HG02852 (cell line): ENCODE data around the gene PITX1.
"Not testable (repeated sequence)": the region's sequence is repeated elsewhere in the genome, so short reads cannot be mapped to it uniquely, and the experiment has no call there.

ENCODE experiments used
- ATAC-seq: cut with Tn5 transposase; IDR thresholded peaks from one replicate; pipeline ENCODE4 v1.9.1; 2021; ENCODE audit warnings: mild to moderate bottlenecking, moderate library complexity; ENCODE audit not compliant: unreplicated experiment

Gene PITX1

DNA sequence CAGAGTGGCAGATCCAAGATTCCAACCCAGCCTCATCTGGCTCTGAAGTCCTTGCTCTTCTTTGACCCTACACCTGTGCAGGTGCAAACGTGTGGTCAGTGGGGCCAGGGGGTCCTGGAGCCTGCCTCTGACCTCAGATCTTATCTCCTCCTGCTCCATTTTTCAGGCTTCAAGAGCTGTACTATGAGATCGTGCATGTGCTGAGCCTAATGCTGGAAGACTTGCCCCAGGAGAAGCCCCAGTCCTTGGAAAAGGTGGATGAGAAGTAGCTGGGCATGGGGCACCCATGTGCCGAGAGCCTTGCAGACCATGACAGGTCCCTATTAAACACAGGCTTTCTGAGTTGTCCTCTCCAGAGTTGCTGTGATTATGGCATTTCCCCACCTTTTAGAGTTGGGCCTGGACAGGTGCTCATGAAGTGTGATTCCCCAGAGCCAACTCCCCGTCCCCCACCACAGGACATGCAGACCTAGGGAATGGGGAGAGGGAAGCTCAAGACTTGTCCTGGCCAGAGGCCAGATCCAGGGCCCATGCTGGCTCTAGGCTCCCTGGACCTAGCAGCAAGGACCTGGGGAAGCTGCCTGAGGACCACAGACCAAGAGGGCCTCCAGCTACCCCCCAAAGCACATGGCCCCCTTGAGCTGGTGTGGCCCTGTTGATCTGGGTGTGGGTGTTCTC, 22.5 kb downstream of the PITX1 start:
- ATAC-seq = no peak

DNA sequence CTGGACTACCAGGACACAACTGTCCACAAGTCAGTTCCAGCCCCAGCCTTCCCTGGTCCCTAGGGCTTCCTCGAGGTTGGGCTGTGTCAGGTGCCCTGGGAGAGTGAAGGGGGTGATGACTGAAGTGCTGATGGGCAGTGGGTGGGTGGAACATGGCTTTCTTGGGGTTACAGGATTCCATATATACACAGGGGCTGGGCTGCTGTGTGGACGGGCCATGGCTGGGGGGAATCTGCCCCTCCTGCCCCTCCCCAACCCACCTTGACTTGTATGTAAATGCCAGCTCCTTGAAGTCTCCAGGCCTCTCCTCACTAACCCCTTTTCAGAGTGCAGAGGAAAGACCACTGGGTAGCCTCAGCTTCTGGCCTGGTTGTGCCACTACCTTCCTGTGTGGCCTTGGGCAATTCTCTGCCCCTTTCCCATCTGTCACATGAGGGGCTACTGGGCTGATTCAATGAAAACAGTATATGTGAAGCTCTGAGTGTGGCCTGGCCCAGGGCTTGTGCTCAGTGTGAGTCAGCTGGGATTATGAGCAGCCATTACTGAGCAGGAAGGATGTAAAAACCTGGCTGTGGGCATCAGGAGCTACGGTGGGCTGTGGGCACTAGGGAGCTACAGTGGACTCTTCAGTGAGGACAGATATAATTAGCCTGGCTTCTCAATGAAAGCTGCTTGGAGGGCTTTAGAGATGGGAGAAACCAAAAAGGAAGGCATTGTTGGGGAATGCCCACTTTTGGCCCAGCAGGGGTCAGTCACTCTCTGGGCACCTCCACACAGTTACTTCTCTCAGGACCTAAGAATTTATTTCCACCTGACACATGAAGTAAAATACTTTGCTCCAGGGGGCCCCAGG, 23.3 kb downstream of the PITX1 start:
- ATAC-seq = no peak

DNA sequence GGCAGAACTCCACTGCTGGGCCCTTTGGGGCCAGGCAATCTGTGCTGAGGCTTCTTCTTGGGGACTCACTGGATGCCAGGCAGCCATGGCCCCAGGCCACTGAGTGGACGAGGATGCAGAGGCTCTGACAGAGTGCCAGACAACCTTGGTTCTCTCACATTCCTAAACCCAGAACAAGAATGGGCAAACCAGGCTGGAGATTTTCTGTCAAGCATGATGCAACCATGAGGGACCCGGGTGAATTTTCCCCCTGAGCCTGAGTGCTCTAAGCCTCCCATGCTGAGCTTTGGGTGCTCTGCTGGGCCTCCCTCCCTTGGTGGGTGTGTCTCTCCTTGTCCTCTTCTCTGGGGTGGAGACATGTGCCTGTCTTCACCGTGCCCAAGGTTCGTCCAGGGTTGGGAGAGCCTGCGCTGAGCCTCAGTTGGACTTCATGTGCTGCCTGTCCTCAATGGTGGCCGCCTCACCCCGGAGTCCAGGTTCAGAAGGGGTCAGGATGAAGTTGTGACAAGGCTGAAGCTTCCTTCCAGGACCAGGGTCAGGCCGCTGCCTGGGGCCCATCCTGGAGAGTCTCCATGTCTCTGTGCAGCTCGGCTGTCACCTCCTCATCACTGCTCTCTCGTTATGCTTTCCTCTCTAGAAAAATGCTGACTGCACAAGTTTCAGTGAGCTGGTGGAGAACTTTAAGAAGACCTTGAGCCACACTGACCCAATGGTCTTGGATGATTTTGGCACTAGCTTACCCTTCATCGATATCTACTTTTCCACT, 24.1 kb downstream of the PITX1 start:
- no peak for ATAC-seq

DNA sequence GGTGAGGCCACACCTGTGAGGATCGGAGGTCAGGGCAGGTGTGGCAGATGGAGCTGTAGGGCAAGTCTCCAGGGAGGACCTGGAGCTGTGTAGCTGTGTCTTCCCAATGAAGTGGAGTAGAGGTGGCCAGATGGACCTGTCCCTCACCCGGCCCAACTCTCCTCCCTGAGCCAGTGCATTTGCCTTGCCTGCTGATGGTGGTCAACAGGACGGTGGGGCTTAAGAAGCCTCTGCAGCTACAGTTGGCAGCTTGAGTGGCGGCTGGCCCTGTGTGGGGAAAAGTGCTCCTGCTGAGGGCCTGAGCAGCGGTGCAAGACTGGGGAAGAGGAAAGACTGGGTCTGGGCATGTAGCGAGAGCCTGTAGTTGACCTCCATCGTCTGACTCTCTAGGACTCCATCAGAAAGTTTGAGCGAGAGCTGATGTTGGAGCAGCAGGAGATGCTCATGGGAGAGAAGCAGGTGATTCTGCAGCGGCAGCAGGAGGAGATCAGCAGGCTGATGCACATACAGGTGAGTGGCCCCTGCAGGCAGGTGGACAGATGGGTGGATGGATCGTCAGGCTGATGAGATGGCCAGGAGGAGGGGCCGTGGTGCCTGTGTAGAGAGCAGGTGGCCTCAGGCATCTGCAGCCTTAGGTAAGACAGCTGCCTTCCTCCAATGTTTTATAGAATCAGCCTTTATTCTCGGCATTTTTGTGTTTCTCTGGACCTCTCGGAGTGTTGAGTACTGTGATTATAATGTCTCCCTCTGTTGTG, 24.9 kb downstream of the PITX1 start:
- ATAC-seq = no peak

DNA sequence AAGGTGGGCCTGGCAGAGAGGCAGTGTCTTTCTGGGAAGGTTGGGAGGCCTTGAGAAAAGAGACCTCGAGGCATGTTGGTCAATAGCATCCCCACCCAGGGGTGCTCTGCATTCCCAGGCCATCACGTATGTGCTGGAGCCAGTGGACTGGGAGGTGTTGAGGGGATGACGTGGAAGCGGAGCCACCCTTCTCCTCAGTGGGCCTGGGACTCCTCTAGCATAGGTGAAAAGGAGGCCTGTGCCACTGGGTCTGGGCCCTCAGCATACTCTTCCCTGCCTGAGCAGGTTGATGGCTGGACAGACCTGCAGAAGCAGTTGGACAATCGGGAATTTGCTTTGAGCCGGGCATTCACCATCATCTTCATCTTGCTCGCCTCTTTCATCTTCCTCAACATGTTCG, 25.5 kb downstream of the PITX1 start:
- ATAC-seq = no peak

DNA sequence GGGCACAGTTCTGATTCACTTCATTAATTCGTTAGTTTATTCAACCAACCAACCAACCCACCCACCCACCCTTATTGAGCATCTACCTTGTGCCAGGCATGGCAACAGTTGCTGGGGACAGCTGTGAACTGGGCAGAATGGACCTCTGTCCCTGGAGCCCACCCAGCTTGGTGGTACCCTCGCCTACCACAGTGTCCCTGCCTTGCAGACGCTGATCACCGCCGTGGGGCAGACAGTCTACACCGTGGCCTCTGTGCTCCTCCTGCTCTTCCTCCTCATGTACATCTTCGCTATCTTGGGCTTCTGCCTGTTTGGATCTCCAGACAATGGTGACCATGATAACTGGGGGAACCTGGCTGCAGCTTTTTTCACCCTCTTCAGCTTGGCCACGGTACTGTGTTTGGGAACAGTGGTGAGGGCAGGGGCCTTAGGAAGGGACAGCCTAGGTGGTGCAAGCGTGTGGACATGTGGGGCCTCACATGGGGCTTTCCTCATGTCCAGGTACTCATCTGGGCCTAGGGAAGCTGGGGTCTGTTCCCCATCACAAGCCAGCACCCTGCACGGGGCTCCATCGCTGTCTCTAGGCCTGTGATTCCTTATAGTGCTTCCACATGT, 26.2 kb downstream of the PITX1 start:
- ATAC-seq = no peak

DNA sequence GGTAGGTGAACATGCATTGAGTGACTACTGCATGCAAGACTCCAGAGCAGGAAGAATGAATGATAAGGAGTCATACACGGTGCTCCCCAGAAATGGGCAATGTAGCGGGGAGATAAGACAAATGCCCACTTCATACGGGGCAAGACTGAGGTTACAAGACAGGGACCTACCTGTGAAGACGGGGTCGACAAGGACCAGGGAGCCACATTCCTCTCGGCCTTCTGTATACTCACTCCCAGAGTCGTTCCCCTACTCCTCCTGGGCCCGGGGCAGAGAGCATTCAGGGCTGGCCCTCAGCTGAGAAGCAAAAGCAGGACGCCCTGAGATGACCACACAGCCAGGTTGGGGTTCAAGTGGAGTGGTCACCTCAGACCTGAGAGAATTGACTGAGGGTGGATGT, 26.7 kb downstream of the PITX1 start:
- ATAC-seq = no peak

DNA sequence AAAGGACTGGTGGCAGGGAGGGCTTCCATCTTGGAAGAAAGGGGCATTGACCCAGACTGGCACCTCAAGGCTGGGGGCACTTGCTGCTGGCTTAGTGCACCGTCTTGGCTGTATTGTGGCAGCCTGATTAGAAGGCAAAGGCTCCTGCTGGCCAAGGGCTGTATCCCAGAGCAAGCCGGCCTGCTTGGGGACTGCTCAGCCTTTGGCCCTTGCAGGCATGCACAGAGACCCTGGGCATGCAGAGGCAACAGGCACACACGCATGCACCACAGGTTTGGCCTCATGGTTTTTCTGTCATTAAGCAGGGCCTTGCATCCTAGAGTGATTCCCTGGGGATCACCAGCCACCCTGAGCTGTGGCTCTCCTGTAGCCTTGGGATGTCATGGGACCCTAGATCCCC, 29.0 kb downstream of the PITX1 start:
- ATAC-seq = no peak

DNA sequence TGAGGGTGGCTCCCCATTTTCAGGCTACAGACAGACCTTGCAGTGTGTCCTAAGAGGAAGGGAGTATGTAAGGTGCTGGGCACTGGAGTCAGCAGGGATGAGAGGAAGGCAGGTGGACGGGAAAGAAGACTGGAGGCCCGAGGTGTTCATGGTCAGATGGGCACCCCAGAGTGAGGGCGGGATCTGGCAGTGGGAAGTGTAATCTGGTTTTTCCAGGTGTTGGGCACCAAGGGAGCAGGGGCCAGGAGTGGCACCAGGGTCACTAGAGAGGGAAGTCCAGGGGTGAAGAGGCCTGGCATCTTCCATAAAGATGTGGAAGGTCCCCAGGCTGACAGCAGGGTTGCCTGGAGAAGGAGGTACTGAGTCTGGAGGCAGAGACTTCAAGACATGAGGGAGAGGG, 29.7 kb downstream of the PITX1 start:
- ATAC-seq = no peak

DNA sequence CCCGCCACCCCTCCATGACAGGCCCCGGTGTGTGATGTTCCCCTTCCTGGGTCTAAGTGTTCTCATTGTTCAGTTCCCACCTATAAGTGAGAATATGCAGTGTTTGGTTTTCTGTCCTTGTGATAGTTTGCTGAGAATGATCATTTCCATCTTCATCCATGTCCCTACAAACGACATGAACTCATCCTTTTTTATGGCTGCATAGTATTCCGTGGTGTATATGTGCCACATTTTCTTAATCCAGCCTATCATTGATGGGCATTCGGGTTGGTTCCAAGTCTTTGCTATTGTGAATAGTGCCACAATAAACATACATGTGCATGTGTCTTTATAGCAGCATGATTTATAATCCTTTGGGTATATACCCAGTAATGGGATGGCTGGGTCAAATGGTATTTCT, 36.0 kb downstream of the PITX1 start:
- not testable (repeated sequence) for ATAC-seq

DNA sequence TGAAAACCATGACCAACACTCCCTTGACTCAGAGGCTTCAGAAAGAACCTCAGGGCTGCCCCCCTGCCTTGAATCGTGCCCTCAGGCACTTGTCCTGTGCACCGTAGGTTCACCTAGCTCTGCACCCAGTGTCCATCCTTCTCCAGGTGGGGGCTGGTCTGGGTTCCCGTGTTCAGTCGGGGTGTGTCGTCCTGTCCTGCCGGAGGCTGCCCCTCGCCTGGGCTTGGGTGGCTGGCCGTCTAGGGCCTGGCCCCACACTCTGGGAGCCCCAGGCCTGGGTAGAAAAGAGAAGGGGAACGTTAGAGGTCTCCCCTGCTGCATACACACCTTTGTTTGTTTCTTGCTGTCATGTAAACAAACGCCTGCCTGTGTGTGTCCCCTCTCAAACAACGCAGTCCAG, 37.0 kb downstream of the PITX1 start:
- ATAC-seq = no peak

DNA sequence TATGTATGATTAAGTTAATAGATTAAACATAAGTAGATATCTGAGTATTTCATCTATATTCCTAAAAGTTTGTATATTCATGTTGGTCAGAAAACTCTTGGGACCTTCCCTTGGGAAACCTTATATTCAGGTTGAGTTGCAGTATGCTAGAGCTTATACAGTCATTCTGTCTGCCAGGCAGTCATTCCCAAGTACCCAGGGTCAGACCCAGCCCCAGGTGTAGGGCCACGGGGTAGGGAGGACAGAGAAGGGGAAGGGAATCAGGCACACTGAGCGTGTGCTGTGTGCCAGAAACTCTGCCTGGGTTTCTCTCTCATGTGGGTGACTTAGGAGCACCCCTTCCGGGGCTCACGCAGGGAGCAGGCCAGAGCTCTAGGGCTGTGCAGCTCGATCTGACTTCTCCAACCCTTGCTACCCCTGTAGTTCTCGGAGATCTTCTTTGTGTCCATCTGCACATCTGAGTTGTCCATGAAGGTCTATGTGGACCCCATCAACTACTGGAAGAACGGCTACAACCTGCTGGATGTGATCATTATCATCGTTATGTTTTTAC, 38.1 kb downstream of the PITX1 start:
- ATAC-seq = no peak

DNA sequence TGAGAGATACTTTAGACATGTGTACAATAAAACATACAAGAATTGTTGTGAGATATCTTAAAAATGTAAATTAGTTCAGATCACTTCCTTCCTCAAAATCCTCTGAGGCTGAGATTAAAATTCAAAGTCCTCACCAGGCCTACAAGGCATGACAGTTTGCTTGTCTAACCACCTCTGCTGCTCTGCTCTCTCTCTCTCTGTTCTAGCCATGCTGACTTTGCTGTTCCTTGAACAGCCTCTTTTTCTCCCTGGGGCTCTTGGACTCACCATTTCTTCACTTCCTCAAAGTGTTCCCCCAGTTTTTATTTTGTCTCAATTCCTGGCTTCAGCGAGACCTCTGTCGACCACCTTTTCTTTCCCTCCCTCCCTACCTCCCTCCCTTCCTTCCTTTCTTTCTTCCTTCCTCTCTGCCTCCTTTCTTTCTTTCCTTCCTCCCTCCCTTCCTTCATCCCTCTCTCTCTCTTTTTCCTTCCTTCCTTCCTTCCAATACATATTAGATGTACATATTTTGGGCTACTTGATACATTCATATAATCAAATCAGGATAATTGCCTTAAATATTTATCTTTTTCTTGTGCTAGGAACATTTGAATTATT, 39.4 kb downstream of the PITX1 start:
- ATAC-seq = no peak

DNA sequence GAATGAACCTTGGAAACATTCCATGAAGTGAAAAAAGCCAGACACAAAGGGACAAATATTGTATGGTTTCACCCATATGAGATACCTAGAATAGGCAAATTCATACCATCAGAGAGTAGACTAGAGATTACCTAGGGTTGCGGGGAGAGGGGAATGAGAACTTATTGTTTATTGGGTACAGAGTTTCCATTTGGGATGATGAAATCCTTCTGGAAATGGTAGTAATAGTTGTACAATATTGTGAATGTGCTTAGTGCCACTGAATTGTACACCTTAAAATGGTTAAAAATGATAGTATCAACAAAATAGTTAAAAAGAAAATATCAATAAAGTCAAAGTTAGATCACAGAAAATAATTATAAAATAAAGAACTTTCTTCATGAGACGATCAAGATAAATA, 40.9 kb downstream of the PITX1 start:
- no peak for ATAC-seq

DNA sequence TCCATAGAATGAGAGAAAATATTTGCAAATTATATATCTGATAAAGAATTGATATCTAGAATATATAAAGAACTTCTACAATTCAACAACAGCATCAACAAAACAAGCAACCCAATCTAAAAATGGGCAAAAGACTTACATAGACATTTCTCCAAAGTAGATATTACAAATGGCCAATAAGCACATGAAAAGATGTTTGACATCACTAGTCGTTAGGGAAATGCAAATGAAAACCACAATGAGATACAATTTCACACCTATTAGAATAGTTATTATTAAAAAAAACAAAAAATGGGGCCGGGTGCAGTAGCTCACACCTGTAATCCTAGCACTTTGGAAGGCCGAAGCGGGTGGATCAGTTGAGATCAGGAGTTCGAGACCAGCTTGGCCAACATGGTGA, 41.9 kb downstream of the PITX1 start:
- ATAC-seq = no peak

DNA sequence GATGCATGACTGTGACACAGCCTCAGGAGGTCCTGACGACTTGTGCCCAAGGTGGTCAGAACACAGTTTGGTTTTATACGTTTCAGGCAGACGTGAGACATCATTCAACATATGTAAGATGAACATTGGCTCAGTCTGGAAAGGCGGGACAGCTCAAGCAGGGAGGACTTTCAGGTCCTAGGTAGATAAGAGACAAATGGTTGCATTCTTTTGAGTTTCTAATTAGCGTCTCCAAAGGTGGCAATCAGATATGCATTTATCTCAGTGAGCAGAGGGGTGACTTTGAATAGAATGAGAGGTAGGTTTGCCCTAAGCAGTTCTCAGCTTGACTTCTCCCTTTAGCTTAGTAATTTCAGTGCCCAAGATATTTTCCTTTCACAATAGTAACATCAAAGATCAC, 43.8 kb downstream of the PITX1 start:
- not testable (repeated sequence) for ATAC-seq

DNA sequence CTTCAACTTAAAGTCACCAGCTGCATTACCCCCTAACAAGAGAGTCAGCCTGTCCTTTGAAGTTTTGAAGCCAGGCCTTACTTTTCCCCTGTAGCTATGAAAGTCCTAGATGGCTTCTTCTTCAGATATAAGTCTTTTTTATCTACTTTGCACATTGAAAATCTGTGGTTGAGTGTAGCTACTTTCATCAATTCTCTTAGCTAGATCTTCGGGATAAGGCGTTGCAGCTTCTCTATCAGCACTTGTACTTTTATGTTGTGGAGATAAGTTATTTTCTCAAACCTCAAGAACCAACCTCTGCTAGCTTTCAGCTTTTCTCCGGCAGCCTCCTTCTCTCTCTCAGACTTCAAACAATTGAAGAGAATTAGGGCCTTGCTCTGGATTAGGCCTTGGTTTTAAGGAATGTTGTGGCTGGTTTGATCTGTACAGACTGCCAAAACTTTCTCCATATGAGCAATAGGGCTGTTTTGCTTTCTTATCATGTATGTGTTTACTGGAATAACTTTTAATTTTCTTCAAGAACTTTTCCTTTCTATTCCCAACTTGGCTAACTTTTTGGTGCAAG, 44.7 kb downstream of the PITX1 start:
- ATAC-seq = no peak

DNA sequence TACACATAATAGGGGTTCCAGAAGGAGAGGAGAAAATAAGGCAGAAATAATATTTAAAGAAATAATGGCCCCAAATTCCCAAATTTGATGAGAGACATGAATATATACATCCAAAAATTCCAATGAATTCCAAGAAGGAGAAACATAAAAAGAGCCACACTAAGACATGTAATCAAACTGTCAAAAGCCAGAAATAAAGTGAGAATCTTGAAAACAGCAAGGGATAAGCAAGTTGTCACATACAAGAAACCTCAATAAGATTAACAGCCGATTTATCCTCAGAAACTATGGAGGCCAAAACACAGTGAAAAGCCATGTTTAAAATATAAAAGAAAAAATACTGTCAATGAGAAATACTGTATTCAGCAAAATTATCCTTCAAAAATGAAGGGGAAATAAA, 51.8 kb downstream of the PITX1 start:
- no peak for ATAC-seq

DNA sequence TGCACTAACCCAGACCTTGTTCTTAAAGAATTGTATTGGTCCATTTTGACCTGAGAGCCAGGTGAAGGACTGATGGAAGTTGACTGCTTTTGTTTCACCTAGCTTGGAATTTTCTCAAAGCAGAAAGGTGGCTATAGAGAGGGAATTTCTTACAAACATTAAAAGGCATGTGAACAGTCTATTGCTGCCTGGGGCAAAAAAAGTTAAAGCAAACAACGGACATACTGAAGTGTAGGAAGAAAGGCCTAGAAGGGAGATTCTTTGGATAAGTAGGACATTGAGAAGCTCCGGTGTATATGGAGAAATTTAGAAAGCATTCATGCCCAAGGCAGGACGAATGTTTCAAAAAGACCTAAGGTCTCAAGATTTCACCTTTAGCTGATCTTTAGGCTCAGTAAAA, 54.6 kb downstream of the PITX1 start:
- ATAC-seq = no peak
